ENCODE data around the gene PLA2G12B.

The PLA2G12B gene

DNA sequence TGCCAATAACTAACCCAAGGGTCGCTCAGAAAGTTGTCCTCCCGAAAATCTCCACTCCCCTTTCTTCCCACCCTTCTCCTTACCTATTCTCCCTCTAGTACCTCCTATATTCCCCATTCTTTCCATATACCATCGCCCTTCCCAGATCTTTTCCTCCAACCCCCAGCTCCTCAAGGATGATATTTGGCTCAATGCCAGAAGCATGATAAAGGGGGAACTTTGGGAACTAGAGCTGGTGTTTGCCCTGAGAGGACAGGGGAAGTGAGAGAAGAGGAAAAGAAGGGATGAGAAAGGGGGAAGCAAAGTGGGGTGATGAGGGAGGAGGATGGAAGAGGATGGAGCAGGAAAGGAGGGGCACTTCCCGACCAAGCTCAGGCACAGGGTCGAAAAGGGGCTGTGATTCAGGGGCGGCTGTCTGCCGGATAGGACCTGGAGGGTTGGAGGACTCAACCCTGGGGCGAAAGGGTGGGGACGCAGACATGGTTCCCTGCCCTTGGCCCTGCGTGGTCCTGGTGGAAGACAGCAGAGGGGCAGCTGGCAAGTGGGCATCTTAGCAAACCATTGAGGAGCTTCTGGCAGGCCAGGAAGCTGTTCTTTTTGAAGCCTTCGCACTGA, 59.3 kb downstream of the PLA2G12B start:
- DNase-seq (ENCODE audit: extremely low read depth in 1 of 2, low read depth in 1 of 2): no peak

DNA sequence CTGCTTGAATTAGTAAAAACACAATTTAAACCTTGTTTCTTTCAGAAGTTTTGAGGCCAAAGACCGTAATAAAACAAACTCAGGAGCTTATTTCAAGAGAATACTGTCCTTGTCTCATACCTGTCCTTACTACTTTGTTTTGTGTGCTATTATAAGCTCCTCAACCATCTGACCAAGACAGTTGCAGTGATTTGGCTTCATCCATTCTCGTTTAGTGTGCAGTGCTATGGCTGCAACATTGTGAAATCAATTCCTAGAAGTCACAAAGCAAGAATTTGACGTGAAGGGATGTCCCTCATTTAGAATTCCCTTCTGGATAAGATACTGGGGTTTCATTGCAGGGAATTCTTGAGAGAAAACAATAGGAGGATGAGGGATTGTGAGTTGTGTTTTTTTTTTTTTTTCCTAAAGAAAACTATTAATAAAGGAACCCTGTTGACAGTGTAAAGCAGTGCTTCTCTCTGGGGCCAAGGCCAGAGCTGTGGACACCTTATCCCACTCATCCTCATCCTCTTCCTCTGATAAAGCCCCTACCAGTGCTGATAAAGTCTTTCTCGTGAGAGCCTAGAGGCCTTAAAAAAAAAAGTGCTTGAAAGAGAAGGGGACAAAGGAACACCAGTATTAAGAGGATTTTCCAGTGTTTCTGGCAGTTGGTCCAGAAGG, 61.3 kb downstream of the PLA2G12B start, which contains the start of gene OIT3:
OIT3 (plus strand) TSS at position 604 of the 663 bp plus-strand sequence. CDS start 60 bp downstream, outside the sequence.
- no peak for DNase-seq (ENCODE audit: extremely low read depth in 1 of 2, low read depth in 1 of 2)

DNA sequence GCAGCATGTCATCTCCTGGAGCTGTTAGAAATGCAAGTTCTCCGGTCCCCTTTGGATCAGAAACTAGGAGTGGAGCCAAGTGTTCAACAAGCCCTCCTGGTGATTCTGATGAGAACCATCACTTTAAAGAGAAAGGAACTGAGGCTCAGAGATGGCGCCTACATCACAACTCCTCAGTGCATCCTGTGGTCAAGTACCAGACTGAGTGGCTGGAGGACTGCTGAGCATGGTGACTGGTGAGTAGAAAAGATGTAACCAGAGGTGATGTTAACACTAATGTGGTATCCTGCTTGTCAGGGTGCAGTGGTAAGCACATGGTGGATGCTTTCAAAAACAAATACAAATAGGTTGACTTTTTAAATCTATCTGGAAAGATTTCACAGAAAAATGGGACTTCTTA, 64.5 kb downstream of the PLA2G12B start:
- no peak for DNase-seq (ENCODE audit: extremely low read depth in 1 of 2, low read depth in 1 of 2)

- no peak for DNase-seq (ENCODE audit: extremely low read depth in 1 of 2, low read depth in 1 of 2)
Observed at GRCh38 chr10:72889391-72889831, 65.2 kb downstream of the PLA2G12B start.

DNA sequence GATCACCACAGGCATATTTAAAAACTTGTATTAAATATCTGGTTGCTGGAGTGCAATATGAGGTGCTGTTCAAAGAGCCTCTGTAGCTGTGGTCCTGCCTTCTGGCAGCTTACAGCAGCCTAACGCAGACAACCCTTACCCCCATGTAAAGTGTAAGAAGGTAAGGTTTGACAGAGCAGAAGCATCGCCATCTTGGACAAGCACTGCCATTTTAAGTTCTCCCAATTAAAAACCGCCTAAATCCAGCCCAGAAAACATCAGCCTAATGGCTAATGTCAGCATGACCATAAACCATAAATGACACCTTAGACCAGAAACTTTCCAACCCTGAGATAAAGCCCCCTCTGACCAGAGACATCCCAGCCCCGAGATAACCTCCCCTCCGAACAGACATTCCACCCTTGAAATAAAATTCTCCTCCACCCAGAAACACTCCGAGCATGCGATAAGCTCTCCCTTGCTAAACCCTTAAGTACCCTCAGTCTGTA, 66.4 kb downstream of the PLA2G12B start:
- no peak for DNase-seq (ENCODE audit: extremely low read depth in 1 of 2, low read depth in 1 of 2)

DNA sequence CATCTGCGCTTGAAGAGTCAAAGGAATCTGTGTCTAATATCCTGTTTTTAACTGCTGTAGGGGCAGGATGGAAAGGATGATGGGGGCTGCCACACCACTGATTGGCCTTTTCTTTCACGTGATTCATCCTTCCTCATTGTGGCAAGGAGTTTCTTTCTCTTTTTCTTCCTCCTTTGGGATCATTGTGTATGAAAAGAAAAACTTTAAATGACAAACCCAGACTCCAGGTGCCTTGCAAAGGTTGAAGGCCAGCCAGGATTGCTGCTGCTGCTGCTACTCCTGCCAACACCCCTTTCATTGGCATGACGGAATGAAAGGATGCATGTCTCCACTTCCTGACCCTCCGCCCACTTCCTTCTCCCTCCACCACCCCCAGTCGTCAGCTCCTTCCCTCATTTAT, 67.6 kb downstream of the PLA2G12B start:
- DNase-seq (ENCODE audit: extremely low read depth in 1 of 2, low read depth in 1 of 2): no peak

GRCh38 chr10:72886621-72887020, 68.0 kb downstream of the PLA2G12B start:
- DNase-seq (ENCODE audit: extremely low read depth in 1 of 2, low read depth in 1 of 2): no peak

DNA sequence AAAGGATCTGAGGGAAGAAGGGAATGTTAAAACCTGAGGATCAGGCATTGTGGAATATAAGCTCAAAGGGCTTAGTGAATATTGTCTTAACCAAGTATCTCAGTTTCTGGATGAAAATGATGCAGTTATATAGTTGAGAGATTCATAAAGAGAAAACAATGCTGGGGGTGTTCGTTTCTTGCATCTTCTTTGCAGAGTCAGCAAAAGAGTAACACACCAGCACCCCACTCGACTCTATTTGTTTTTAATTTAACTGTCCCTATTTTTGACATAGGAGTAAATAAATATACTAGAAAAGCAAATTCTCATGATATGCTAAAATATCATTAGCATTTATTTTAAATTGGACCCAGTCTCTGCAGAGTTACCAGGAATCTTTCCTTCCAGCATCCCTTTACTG, 68.7 kb downstream of the PLA2G12B start:
- DNase-seq (ENCODE audit: extremely low read depth in 1 of 2, low read depth in 1 of 2): no peak

Measured in stimulated activated CD8-positive, alpha-beta memory T cell treated with anti-CD3 and anti-CD28 coated beads, Interleukin-7, amount 100 ng/mL, for 48 hours (primary cell).